Fibroblast of lung (primary cell): Measurements from ENCODE around the gene SPNS3. TPM values are rescaled to one million over a fixed set of nuclear protein-coding genes. Genes with fewer than 3 reads are reported as not detected.

Experiments
- DNase-seq, 2 donors: peaks; one replicate each; pipeline versions ENCODE4 v3.0.0 to v3.0.0-alpha.2; 2010; ENCODE audit warnings: low read depth in 2 of 2
- H2AFZ ChIP-seq: 2 replicates; pipeline ENCODE4 v1.5.1; 2012; ENCODE audit warnings: low read length, control low read depth, inconsistent platforms
- H3K27ac ChIP-seq: 2 replicates; pipeline ENCODE4 v1.5.1; 2011; ENCODE audit warnings: low read length, control low read depth; ENCODE audit not compliant: insufficient read depth
- H3K27me3 ChIP-seq: 2 replicates; pipeline ENCODE4 v1.5.1; 2011; ENCODE audit warnings: mild to moderate bottlenecking, low read length; ENCODE audit not compliant: control insufficient read depth, insufficient read depth
- H3K36me3 ChIP-seq: 2 replicates; pipeline ENCODE4 v1.5.1; 2011; ENCODE audit warnings: low read length; ENCODE audit not compliant: control insufficient read depth, insufficient read depth
- H3K4me1 ChIP-seq: 2 replicates; pipeline ENCODE4 v1.5.1; 2011; ENCODE audit warnings: low read length; ENCODE audit not compliant: control insufficient read depth, insufficient read depth; ENCODE audit errors: extremely low read depth
- H3K4me2 ChIP-seq: 2 replicates; pipeline ENCODE4 v1.5.1; 2011; ENCODE audit warnings: low read length, control low read depth; ENCODE audit not compliant: insufficient read depth; ENCODE audit errors: extremely low read depth
- H3K4me3 ChIP-seq, 4 experiments: fragments of 200-600 bp in 1 of 4; sonication (generic) in 1 of 4; replicated peaks in 1 of 4; 2 replicates each; pipeline ENCODE4 v1.5.1; 2011 to 2016; ENCODE audit warnings: low read length in 4 of 4, low read depth in 3 of 4, mild to moderate bottlenecking in 3 of 4, control low read depth in 2 of 4, inconsistent platforms in 1 of 4, mixed read lengths in 1 of 4; ENCODE audit not compliant: insufficient read depth in 1 of 4; ENCODE audit errors: control extremely low read depth in 1 of 4
- H3K79me2 ChIP-seq: 2 replicates; pipeline ENCODE4 v1.5.1; 2012; ENCODE audit warnings: mild to moderate bottlenecking, low read length, inconsistent platforms; ENCODE audit not compliant: control insufficient read depth, insufficient read depth
- H3K9ac ChIP-seq: 2 replicates; pipeline ENCODE4 v1.5.1; 2011; ENCODE audit warnings: mild to moderate bottlenecking, low read length, control low read depth; ENCODE audit not compliant: insufficient read depth
- H3K9me3 ChIP-seq: 2 replicates; pipeline ENCODE4 v1.5.1; 2012; ENCODE audit warnings: low read depth, low read length; ENCODE audit not compliant: control insufficient read depth, insufficient read depth
- H4K20me1 ChIP-seq: 2 replicates; pipeline ENCODE4 v1.5.1; 2011; ENCODE audit warnings: low read length; ENCODE audit not compliant: control insufficient read depth, insufficient read depth; ENCODE audit errors: extremely low read depth
- EZH2 ChIP-seq: IDR thresholded peaks from 2 replicates; pipeline ENCODE4 v1.5.1; 2012; ENCODE audit warnings: low read length, control low read depth, mild to moderate bottlenecking; ENCODE audit errors: missing control alignments
- polyA plus RNA-seq, 2 donors: library from polyadenylated mRNA; depleted of rRNA in 1 of 2; stranded (reverse) in 1 of 2; unstranded in 1 of 2; fragments of >200 nt; gene quantifications; 2 replicates each; pipeline ENCODE4 v1.2.1, GENCODE V29; 2011 to 2012; ENCODE audit warnings: missing spikeins in 1 of 2
- total RNA-seq: library from RNA; depleted of rRNA; stranded (reverse); fragments of >200 nt; gene quantifications from 2 replicates; pipeline ENCODE4 v1.2.1, GENCODE V29; 2014
- TF ChIP-seq, protein P1 (sequence below), 2 donors: IDR thresholded peaks in 1 of 2; conservative IDR thresholded peaks in 1 of 2; 1 replicate in 1 of 2; 2 replicates in 1 of 2; pipeline ENCODE4 v1.5.1; 2011 to 2012; ENCODE audit warnings: low read length in 2 of 2, control low read depth in 1 of 2, inconsistent platforms in 1 of 2, low read depth in 1 of 2, mild to moderate bottlenecking in 1 of 2

The SPNS3 gene
- total and polyA plus RNA-seq, 2 donors (not counting 1 experiment from before 2014, with no cell fraction given): not detected

DNA sequence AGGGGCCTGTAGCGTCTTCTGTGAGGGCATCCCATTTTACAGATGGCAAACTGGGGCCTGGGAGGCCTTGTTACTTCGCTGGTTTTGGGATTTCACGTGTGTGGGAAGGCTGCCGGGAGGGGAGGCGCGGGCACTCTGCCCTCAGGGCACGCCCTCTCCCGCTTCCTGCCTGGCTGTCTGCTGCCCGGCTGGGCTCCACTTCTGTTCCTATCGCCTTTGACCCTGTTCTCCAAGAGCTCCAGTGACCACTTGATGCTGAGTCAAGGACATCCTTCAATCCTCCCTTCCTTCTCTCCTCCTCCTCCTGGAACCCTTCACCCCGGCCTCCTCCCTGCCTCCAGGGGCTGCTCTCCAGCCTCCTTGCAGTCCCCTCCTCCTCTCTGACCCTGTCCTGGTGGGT, 16.0 kb downstream of the SPNS3 start:
- Histone ChIP-seq H3K9ac (no peak overlapping the region), H3K27ac (no peak overlapping the region), H3K4me1 (no peaks in the 10 kb centered on the region), H3K36me3 (no peaks in the 10 kb centered on the region), H3K27me3 (no peaks in the 10 kb centered on the region), H3K4me3 (no peak overlapping the region), H3K9me3 (no peaks in the 10 kb centered on the region), H4K20me1 (no peaks in the 10 kb centered on the region), H3K4me2 (no peak overlapping the region), H3K79me2 (no peaks in the 10 kb centered on the region), H2AFZ (no peak overlapping the region)
- no peak for DNase-seq
- no peak for TF ChIP-seq EZH2
- TF ChIP-seq, protein P1, sequence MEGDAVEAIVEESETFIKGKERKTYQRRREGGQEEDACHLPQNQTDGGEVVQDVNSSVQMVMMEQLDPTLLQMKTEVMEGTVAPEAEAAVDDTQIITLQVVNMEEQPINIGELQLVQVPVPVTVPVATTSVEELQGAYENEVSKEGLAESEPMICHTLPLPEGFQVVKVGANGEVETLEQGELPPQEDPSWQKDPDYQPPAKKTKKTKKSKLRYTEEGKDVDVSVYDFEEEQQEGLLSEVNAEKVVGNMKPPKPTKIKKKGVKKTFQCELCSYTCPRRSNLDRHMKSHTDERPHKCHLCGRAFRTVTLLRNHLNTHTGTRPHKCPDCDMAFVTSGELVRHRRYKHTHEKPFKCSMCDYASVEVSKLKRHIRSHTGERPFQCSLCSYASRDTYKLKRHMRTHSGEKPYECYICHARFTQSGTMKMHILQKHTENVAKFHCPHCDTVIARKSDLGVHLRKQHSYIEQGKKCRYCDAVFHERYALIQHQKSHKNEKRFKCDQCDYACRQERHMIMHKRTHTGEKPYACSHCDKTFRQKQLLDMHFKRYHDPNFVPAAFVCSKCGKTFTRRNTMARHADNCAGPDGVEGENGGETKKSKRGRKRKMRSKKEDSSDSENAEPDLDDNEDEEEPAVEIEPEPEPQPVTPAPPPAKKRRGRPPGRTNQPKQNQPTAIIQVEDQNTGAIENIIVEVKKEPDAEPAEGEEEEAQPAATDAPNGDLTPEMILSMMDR (conservative IDR thresholded peaks at IDR 0.05 in 1 of 2, IDR thresholded peaks at IDR 0.05 in 1 of 2; ENCODE audit: low read depth in 1 of 2, low read length in 2 of 2): no peak

DNA sequence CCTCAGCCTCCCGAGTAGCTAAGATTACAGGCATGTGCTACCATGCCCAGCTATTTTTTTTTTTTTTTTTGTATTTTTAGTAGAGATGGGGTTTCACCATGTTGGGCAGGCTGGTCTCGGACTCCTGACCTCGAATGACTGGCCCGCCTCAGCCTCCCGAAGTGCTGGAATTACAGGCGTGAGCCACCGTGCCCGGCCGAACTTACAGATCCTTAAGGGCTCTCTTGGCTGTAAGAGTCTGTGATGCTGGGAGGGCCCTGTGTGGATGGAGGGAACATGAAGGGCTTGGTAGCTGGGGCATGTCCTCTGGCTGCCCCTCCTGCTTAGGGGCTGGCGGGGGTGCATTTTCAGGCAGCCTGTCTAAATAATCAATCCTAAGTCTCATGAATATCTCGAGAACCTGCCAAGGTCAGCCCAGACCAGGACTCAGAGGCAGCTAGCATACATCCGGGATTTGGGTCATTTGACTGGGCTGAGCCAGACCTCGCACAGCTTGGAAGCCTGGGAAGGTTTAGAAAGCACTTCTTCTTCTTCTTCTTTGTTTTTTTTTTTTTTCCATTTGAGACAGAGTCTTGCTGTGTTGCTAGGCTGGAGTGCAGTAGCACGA, 17.1 kb downstream of the SPNS3 start:
- TF ChIP-seq, protein P1 (conservative IDR thresholded peaks at IDR 0.05 in 1 of 2, IDR thresholded peaks at IDR 0.05 in 1 of 2; ENCODE audit: low read depth in 1 of 2, low read length in 2 of 2): no peak
- TF ChIP-seq EZH2: no peak
- no peak for DNase-seq
- no peak overlapping the region for H2AFZ ChIP-seq

DNA sequence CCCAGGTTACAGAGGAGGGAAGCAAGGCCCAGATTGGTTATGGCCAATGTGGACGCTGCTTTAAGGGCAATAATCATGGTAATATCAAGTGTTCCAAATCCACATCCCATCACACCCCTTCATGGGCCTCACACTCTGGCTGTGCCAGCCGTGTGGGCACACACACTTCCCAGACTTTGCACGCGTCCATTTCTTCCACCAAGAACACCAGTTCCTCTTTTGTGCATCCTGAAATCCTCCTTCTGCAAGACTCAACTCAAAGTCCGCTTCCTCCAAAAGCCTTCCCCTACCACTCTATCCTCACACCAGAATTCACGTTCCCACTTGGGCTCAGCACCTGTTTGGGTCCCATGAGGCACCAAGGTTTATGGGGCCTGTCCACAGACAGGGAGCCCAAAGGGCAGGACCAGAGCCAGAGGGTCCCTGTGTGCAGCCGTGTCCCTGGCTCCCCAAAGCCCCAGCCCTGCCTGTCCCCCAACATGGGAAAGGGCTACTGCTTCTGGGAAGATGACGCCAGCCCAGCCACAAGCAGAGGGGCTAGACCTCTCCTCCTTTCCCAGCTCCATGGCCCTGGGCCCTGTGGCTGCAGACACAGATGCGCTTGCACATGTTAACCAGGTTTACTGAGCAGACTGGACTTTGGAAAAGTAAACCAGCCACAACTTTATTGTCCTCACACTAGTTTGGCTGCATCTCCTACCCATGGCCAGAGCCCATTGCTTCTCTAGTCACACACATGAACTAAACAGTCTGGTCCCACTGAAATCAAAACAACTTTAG, 20.3 kb downstream of the SPNS3 start:
- DNase-seq: no peak
- H3K36me3 ChIP-seq: no peaks in the 10 kb centered on the region
- no peaks in the 10 kb centered on the region for H3K79me2 ChIP-seq
- no peak overlapping the region for H2AFZ ChIP-seq
- H3K9ac ChIP-seq: no peak overlapping the region
- H3K27ac ChIP-seq: no peak overlapping the region
- no peaks in the 10 kb centered on the region for H3K4me1 ChIP-seq
- H3K9me3 ChIP-seq: no peaks in the 10 kb centered on the region
- H4K20me1 ChIP-seq: no peaks in the 10 kb centered on the region
- no peak for TF ChIP-seq EZH2
- TF ChIP-seq, protein P1 (conservative IDR thresholded peaks at IDR 0.05 in 1 of 2, IDR thresholded peaks at IDR 0.05 in 1 of 2; ENCODE audit: low read depth in 1 of 2, low read length in 2 of 2): no peak
- H3K4me2 ChIP-seq: no peak overlapping the region
- no peaks in the 10 kb centered on the region for H3K27me3 ChIP-seq
- H3K4me3 ChIP-seq: no peak overlapping the region

More for the DNA sequence above, 17.1 kb downstream of the SPNS3 start:
- H3K79me2 ChIP-seq: no peaks in the 10 kb centered on the region
- H3K9me3 ChIP-seq: no peaks in the 10 kb centered on the region
- no peak overlapping the region for H3K9ac ChIP-seq
- no peak overlapping the region for H3K4me2 ChIP-seq
- no peaks in the 10 kb centered on the region for H3K4me1 ChIP-seq
- no peaks in the 10 kb centered on the region for H3K36me3 ChIP-seq
- H3K4me3 ChIP-seq: no peak overlapping the region
- no peaks in the 10 kb centered on the region for H3K27me3 ChIP-seq
- no peak overlapping the region for H3K27ac ChIP-seq
- no peaks in the 10 kb centered on the region for H4K20me1 ChIP-seq
